Measurements from ENCODE around the gene KCTD4.
"Not testable (repeated sequence)": the region's sequence is repeated elsewhere in the genome, so short reads cannot be mapped to it uniquely, and the experiment has no call there.

KCTD4 gene

GRCh38 chr13:45200701-45201232 lies at the start of gene KCTD4:
KCTD4 (minus strand) TSS chr13:45201045; CDS start chr13:45194567, 6,478 bp downstream.
- Mint-ChIP-seq H3K9me3 (no peaks in the 10 kb centered on the region), H3K36me3 (peaks cover 19% of the 10 kb centered on the region), H3K4me1 (peaks cover 24% of the 10 kb centered on the region), H3K4me3 (no peak within 1 kb of the TSS), H3K27me3 (no peaks in the 10 kb centered on the region), H3K27ac (peak within 1 kb of the TSS; percentile 70)

- peaks cover 13% of the 10 kb centered on the region for H3K36me3 Mint-ChIP-seq
- H3K27me3 Mint-ChIP-seq, result no peaks in the 10 kb centered on the region
- H3K9me3 Mint-ChIP-seq, result no peaks in the 10 kb centered on the region
- no peaks in the 10 kb centered on the region for H3K4me1 Mint-ChIP-seq
- H3K27ac Mint-ChIP-seq, result no peak overlapping the region
- H3K4me3 Mint-ChIP-seq, result no peak overlapping the region
Observed at GRCh38 chr13:45249662-45250061, 48.8 kb upstream of the KCTD4 start.

- not testable (repeated sequence) for H3K27ac Mint-ChIP-seq, H3K27me3 Mint-ChIP-seq, H3K9me3 Mint-ChIP-seq, H3K4me3 Mint-ChIP-seq, H3K36me3 Mint-ChIP-seq
- peaks cover 13% of the 10 kb centered on the region for H3K4me1 Mint-ChIP-seq
Observed at GRCh38 chr13:45244736-45245135, 43.9 kb upstream of the KCTD4 start.

GRCh38 chr13:45243077-45243476 lies 42.2 kb upstream of the KCTD4 start:
- no peaks in the 10 kb centered on the region for H3K9me3 Mint-ChIP-seq
- peaks cover 18% of the 10 kb centered on the region for H3K4me1 Mint-ChIP-seq
- no peaks in the 10 kb centered on the region for H3K27me3 Mint-ChIP-seq
- H3K36me3 Mint-ChIP-seq, result peaks cover 9% of the 10 kb centered on the region
- H3K27ac Mint-ChIP-seq, result no peak overlapping the region
- no peak overlapping the region for H3K4me3 Mint-ChIP-seq

GRCh38 chr13:45242524-45242923 lies 41.7 kb upstream of the KCTD4 start:
- no peak overlapping the region for H3K4me3 Mint-ChIP-seq
- peaks cover 9% of the 10 kb centered on the region for H3K36me3 Mint-ChIP-seq
- no peaks in the 10 kb centered on the region for H3K9me3 Mint-ChIP-seq
- H3K27me3 Mint-ChIP-seq, result no peaks in the 10 kb centered on the region
- peaks cover 18% of the 10 kb centered on the region for H3K4me1 Mint-ChIP-seq
- peak overlapping the region; percentile 44 for H3K27ac Mint-ChIP-seq

GRCh38 chr13:45242070-45242469 lies 41.2 kb upstream of the KCTD4 start:
- Mint-ChIP-seq H3K4me3 (no peak overlapping the region), H3K4me1 (peaks cover 18% of the 10 kb centered on the region), H3K27ac (no peak overlapping the region), H3K9me3 (no peaks in the 10 kb centered on the region), H3K27me3 (no peaks in the 10 kb centered on the region), H3K36me3 (peaks cover 9% of the 10 kb centered on the region)

GRCh38 chr13:45240143-45240542 lies 39.3 kb upstream of the KCTD4 start:
- H3K36me3 Mint-ChIP-seq, result peaks cover 6% of the 10 kb centered on the region
- no peak overlapping the region for H3K4me3 Mint-ChIP-seq
- no peaks in the 10 kb centered on the region for H3K9me3 Mint-ChIP-seq
- peaks cover 21% of the 10 kb centered on the region for H3K4me1 Mint-ChIP-seq
- H3K27ac Mint-ChIP-seq, result no peak overlapping the region
- no peaks in the 10 kb centered on the region for H3K27me3 Mint-ChIP-seq

GRCh38 chr13:45238945-45239795 lies 38.3 kb upstream of the KCTD4 start:
- Mint-ChIP-seq H3K4me3 (no peak overlapping the region), H3K4me1 (peaks cover 21% of the 10 kb centered on the region), H3K27me3 (no peaks in the 10 kb centered on the region), H3K9me3 (no peaks in the 10 kb centered on the region), H3K27ac (peak overlapping the region; percentile 12), H3K36me3 (peaks cover 5% of the 10 kb centered on the region)

GRCh38 chr13:45232591-45232990 lies 31.7 kb upstream of the KCTD4 start:
- no peaks in the 10 kb centered on the region for H3K9me3 Mint-ChIP-seq

GRCh38 chr13:45231722-45232121 lies 30.9 kb upstream of the KCTD4 start:
- Mint-ChIP-seq H3K27ac (no peak overlapping the region), H3K4me1 (peaks cover 15% of the 10 kb centered on the region), H3K36me3 (peaks cover 15% of the 10 kb centered on the region), H3K4me3 (no peak overlapping the region), H3K9me3 (no peaks in the 10 kb centered on the region), H3K27me3 (no peaks in the 10 kb centered on the region)

More at GRCh38 chr13:45232591-45232990, 31.7 kb upstream of the KCTD4 start:
- peaks cover 15% of the 10 kb centered on the region for H3K36me3 Mint-ChIP-seq
- no peak overlapping the region for H3K27ac Mint-ChIP-seq
- no peaks in the 10 kb centered on the region for H3K27me3 Mint-ChIP-seq
- peaks cover 14% of the 10 kb centered on the region for H3K4me1 Mint-ChIP-seq
- no peak overlapping the region for H3K4me3 Mint-ChIP-seq

- Mint-ChIP-seq H3K36me3 (peaks cover 15% of the 10 kb centered on the region), H3K4me3 (no peak overlapping the region), H3K4me1 (peaks cover 20% of the 10 kb centered on the region), H3K9me3 (no peaks in the 10 kb centered on the region), H3K27ac (no peak overlapping the region), H3K27me3 (no peaks in the 10 kb centered on the region)
Observed at GRCh38 chr13:45231305-45231704, 30.5 kb upstream of the KCTD4 start.

- peaks cover 25% of the 10 kb centered on the region for H3K4me1 Mint-ChIP-seq
- peaks cover 15% of the 10 kb centered on the region for H3K36me3 Mint-ChIP-seq
- H3K4me3 Mint-ChIP-seq, result no peak overlapping the region
- peak overlapping the region; percentile 8 for H3K27ac Mint-ChIP-seq
- no peaks in the 10 kb centered on the region for H3K27me3 Mint-ChIP-seq
- H3K9me3 Mint-ChIP-seq, result no peaks in the 10 kb centered on the region
Observed at GRCh38 chr13:45229172-45229571, 28.3 kb upstream of the KCTD4 start.

- Mint-ChIP-seq H3K9me3 (no peaks in the 10 kb centered on the region), H3K4me3 (no peak overlapping the region), H3K27ac (no peak overlapping the region)
Observed at GRCh38 chr13:45228002-45228401, 27.2 kb upstream of the KCTD4 start.

GRCh38 chr13:45226024-45226423 lies 25.2 kb upstream of the KCTD4 start:
- H3K4me3 Mint-ChIP-seq, result no peak overlapping the region
- H3K27ac Mint-ChIP-seq, result no peak overlapping the region
- H3K36me3 Mint-ChIP-seq, result peaks cover 19% of the 10 kb centered on the region
- no peaks in the 10 kb centered on the region for H3K27me3 Mint-ChIP-seq
- H3K4me1 Mint-ChIP-seq, result peaks cover 28% of the 10 kb centered on the region
- H3K9me3 Mint-ChIP-seq, result no peaks in the 10 kb centered on the region

More at GRCh38 chr13:45228002-45228401, 27.2 kb upstream of the KCTD4 start:
- Mint-ChIP-seq H3K36me3 (peaks cover 16% of the 10 kb centered on the region), H3K27me3 (no peaks in the 10 kb centered on the region), H3K4me1 (peaks cover 28% of the 10 kb centered on the region)

GRCh38 chr13:45225370-45225769 lies 24.5 kb upstream of the KCTD4 start:
- Mint-ChIP-seq H3K4me1 (peaks cover 28% of the 10 kb centered on the region), H3K27ac (no peak overlapping the region)

GRCh38 chr13:45224176-45224575 lies 23.3 kb upstream of the KCTD4 start:
- Mint-ChIP-seq H3K27ac (no peak overlapping the region), H3K36me3 (peaks cover 17% of the 10 kb centered on the region), H3K4me1 (peaks cover 24% of the 10 kb centered on the region), H3K9me3 (no peaks in the 10 kb centered on the region), H3K4me3 (no peak overlapping the region), H3K27me3 (no peaks in the 10 kb centered on the region)

More at GRCh38 chr13:45225370-45225769, 24.5 kb upstream of the KCTD4 start:
- Mint-ChIP-seq H3K36me3 (peaks cover 21% of the 10 kb centered on the region), H3K27me3 (no peaks in the 10 kb centered on the region), H3K9me3 (no peaks in the 10 kb centered on the region), H3K4me3 (no peak overlapping the region)

All from activated naive CD4-positive, alpha-beta T cell treated with anti-CD3 and anti-CD28 coated beads, Interleukin-2, amount 50 U/mL, for 24 hours (primary cell).